ENCODE results near the gene ATP8B3. TPM values are rescaled to one million over a fixed set of nuclear protein-coding genes. Genes with fewer than 3 reads are reported as not detected.

The ATP8B3 gene
- total RNA-seq, 4 donors from 2014 or later: 0.88 to 2.4 (median 1.9) TPM

GRCh38 chr19:1751367-1752008 lies 60.6 kb downstream of the ATP8B3 start:
- no peak for DNase-seq (ENCODE audit: low spot score)
- ATAC-seq (ENCODE audit: low FRiP score): no peak
- TF ChIP-seq CTCF (IDR thresholded peaks at IDR 0.05): no peak

- DNase-seq (ENCODE audit: low spot score): no peak
- TF ChIP-seq CTCF (IDR thresholded peaks at IDR 0.05): no peak
- ATAC-seq (ENCODE audit: low FRiP score): no peak
Observed at GRCh38 chr19:1750343-1751021, 61.6 kb downstream of the ATP8B3 start.

- no peak for ATAC-seq (ENCODE audit: low FRiP score)
- TF ChIP-seq CTCF (IDR thresholded peaks at IDR 0.05): no peak
- DNase-seq (ENCODE audit: low spot score): no peak
Observed at GRCh38 chr19:1749373-1750342, 62.4 kb downstream of the ATP8B3 start.

- no peak for ATAC-seq (ENCODE audit: low FRiP score)
- DNase-seq (ENCODE audit: low spot score): no peak
- TF ChIP-seq CTCF (IDR thresholded peaks at IDR 0.05): no peak
Observed at GRCh38 chr19:1748873-1749341, 63.2 kb downstream of the ATP8B3 start.

- no peak for TF ChIP-seq CTCF (IDR thresholded peaks at IDR 0.05)
- ATAC-seq (ENCODE audit: low FRiP score) (peak; percentile 26), DNase-seq (ENCODE audit: low spot score) (no peak)
Observed at GRCh38 chr19:1748115-1748872, 63.8 kb downstream of the ATP8B3 start.
